Measurements from ENCODE around the gene ANXA2. TPM values are rescaled to one million over a fixed set of nuclear protein-coding genes. Genes with fewer than 3 reads are reported as not detected.

ANXA2 gene
- polyA plus RNA-seq, 1 of the 3 experiments (the other 2 are of a cell fraction), result 4,669 TPM

- no peak for TF ChIP-seq RFX5 (IDR thresholded peaks at IDR 0.05; ENCODE audit: low read length)
- no peak for TF ChIP-seq NRF1 (IDR thresholded peaks at IDR 0.05; ENCODE audit: low read depth, low read length)
- TF ChIP-seq FOXJ3 (CRISPR knock-in tag; IDR thresholded peaks at IDR 0.05), result no peak
- peak; percentile 59; the same call in 1 of the 2 replicates for TF ChIP-seq POLR2AphosphoS5 (IDR thresholded peaks at IDR 0.05; ENCODE audit: low read depth, low read length)
- no peak for TF ChIP-seq RAD21 (IDR thresholded peaks at IDR 0.05; ENCODE audit: low read length)
- no peak for TF ChIP-seq TAF1 (IDR thresholded peaks at IDR 0.05; ENCODE audit: borderline replicate concordance, low read depth, low read length)
- TF ChIP-seq MEF2A (IDR thresholded peaks at IDR 0.05; ENCODE audit: borderline replicate concordance, low read depth), result no peak
- TF ChIP-seq ELF1 (IDR thresholded peaks at IDR 0.05), result no peak
- TF ChIP-seq GATA2 (CRISPR knock-in tag; IDR thresholded peaks at IDR 0.05), result no peak
- no peak for TF ChIP-seq CHD2 (IDR thresholded peaks at IDR 0.05; ENCODE audit: low read length, partially characterized antibody)
- TF ChIP-seq RCOR1 (IDR thresholded peaks at IDR 0.05; ENCODE audit: low read length), result no peak
- TF ChIP-seq PBX3 (IDR thresholded peaks at IDR 0.05), result 0 out of 2 replicates have a peak, but pooled peaks have one; percentile 14
- no peak for TF ChIP-seq NFIC (IDR thresholded peaks at IDR 0.05; ENCODE audit: borderline replicate concordance)
- peak overlapping the region; percentile 39; the same call in 1 of the 2 replicates for H3K4me2 ChIP-seq
- H4K20me1 ChIP-seq (ENCODE audit: insufficient read depth), result peaks cover 96% of the 10 kb centered on the region
- no peaks in the 10 kb centered on the region for H3K9me2 ChIP-seq
- no peaks in the 10 kb centered on the region for H3K27me3 ChIP-seq (ENCODE audit: insufficient read depth)
- peaks cover 2 to 62% of the 10 kb centered on the region in 2 experiments for H3K4me1 ChIP-seq (ENCODE audit: control insufficient read depth in 1 of 2, insufficient read depth in 2 of 2, low read depth in 1 of 2, low read length in 1 of 2)
- no peaks in the 10 kb centered on the region for H3K9me3 ChIP-seq
- peaks cover 98% of the 10 kb centered on the region for H3F3A ChIP-seq (replicated peaks; ENCODE audit: insufficient read depth)
- no peak for DNase-seq
- H3K4me3 ChIP-seq (ENCODE audit: low read depth in 2 of 2, low read length in 1 of 2), result 0 out of 4 replicates have a peak overlapping the region, but pooled peaks of 1 of the 2 experiments have one; percentile 1
- peak overlapping the region; percentile 39 to 99; a peak in 3 of 4 replicates for H3K27ac ChIP-seq (ENCODE audit: low read depth in 2 of 2, low read length in 1 of 2)
- CTCF ChIA-PET, result interaction anchor here (0.7 kb wide), 1 partner anchor 57 kb away, joined by 3 read pairs; no protein-coding TSS in a partner anchor
- peaks cover 57 to 78% of the 10 kb centered on the region in 2 experiments for H3K36me3 ChIP-seq (replicated peaks in 1 of 2; ENCODE audit: control insufficient read depth in 1 of 2, insufficient read depth in 2 of 2, low read length in 1 of 2)
- POLR2A ChIA-PET, result no interaction called here
- peak overlapping the region; percentile 82; the same call in 1 of the 2 replicates for H3K9ac ChIP-seq
- no peak overlapping the region for H2AFZ ChIP-seq (ENCODE audit: low read depth)
- peaks cover 100% of the 10 kb centered on the region for H3K79me2 ChIP-seq (ENCODE audit: insufficient read depth)
- WGBS (ENCODE audit: low lambda C conversion rate), result 78% methylated on average over 3 of the region's 3 CpGs
These were observed 13.2 kb downstream of the ANXA2 start for GRCh38 chr15:60384526-60385126.

GRCh38 chr15:60384053-60384452 lies 13.7 kb downstream of the ANXA2 start:
- no peak overlapping the region for H2AFZ ChIP-seq (ENCODE audit: low read depth)
- no peaks in the 10 kb centered on the region for H3K27me3 ChIP-seq (ENCODE audit: insufficient read depth)
- peaks cover 56 to 79% of the 10 kb centered on the region in 2 experiments for H3K36me3 ChIP-seq (replicated peaks in 1 of 2; ENCODE audit: control insufficient read depth in 1 of 2, insufficient read depth in 2 of 2, low read length in 1 of 2)
- peaks cover 98% of the 10 kb centered on the region for H3F3A ChIP-seq (replicated peaks; ENCODE audit: insufficient read depth)
- no peaks in the 10 kb centered on the region for H3K9me2 ChIP-seq
- H3K27ac ChIP-seq (ENCODE audit: low read depth in 2 of 2, low read length in 1 of 2), result peak overlapping the region; percentile 39 to 99; a peak in 3 of 4 replicates
- WGBS (ENCODE audit: low lambda C conversion rate), result 37% methylated on average over 3 of the region's 3 CpGs
- ChIA-PET POLR2A (no interaction called here), CTCF (no interaction called here)
- no peak for TF ChIP-seq RFX5 (IDR thresholded peaks at IDR 0.05; ENCODE audit: low read length)
- no peak for TF ChIP-seq FOXM1 (IDR thresholded peaks at IDR 0.05; ENCODE audit: low read depth)
- no peak for TF ChIP-seq NFIC (IDR thresholded peaks at IDR 0.05; ENCODE audit: borderline replicate concordance)
- no peak for TF ChIP-seq SIN3A (IDR thresholded peaks at IDR 0.05; ENCODE audit: borderline replicate concordance, low read depth, low read length)
- no peak for TF ChIP-seq RCOR1 (IDR thresholded peaks at IDR 0.05; ENCODE audit: low read length)
- no peak for TF ChIP-seq SMC3 (IDR thresholded peaks at IDR 0.05; ENCODE audit: low read depth, low read length)
- no peak for TF ChIP-seq TAF1 (IDR thresholded peaks at IDR 0.05; ENCODE audit: borderline replicate concordance, low read depth, low read length)
- TF ChIP-seq FOSL2 (IDR thresholded peaks at IDR 0.05; ENCODE audit: borderline replicate concordance, low read depth), result no peak
- no peak for TF ChIP-seq RXRA (IDR thresholded peaks at IDR 0.05; ENCODE audit: borderline replicate concordance, low read depth)
- TF ChIP-seq POLR2AphosphoS5 (IDR thresholded peaks at IDR 0.05; ENCODE audit: low read depth, low read length), result no peak
- TF ChIP-seq CTCF (IDR thresholded peaks at IDR 0.05), result no peak
- peaks cover 99% of the 10 kb centered on the region for H3K79me2 ChIP-seq (ENCODE audit: insufficient read depth)
- peaks cover 2 to 60% of the 10 kb centered on the region in 2 experiments for H3K4me1 ChIP-seq (ENCODE audit: control insufficient read depth in 1 of 2, insufficient read depth in 2 of 2, low read depth in 1 of 2, low read length in 1 of 2)
- H3K4me3 ChIP-seq (ENCODE audit: low read depth in 2 of 2, low read length in 1 of 2), result 0 out of 4 replicates have a peak overlapping the region, but pooled peaks of 1 of the 2 experiments have one; percentile 1
- peak overlapping the region; percentile 39 for H3K4me2 ChIP-seq
- DNase-seq, result no peak
- peaks cover 94% of the 10 kb centered on the region for H4K20me1 ChIP-seq (ENCODE audit: insufficient read depth)
- H3K9me3 ChIP-seq, result no peaks in the 10 kb centered on the region
- H3K9ac ChIP-seq, result peak overlapping the region; percentile 82; the same call in 1 of the 2 replicates
